HCT116 (cell line): Measurements from ENCODE around the gene EGFL6. TPM values are rescaled to one million over a fixed set of nuclear protein-coding genes. Genes with fewer than 3 reads are reported as not detected.

Experiments used
- ATAC-seq: fragments of 200-7000 bp; cut with Tn5 transposase; 2 replicates; pipeline ENCODE4 v1.9.1; 2020; ENCODE audit warnings: mild to moderate bottlenecking, moderate library complexity
- BruUV-seq: library from RNA; stranded (reverse); fragments of 400-500 nt; replicated peaks from 2 replicates; lab custom pipeline; 2021; lab: Mats Ljungman, UMichigan
- CTCF ChIA-PET: fragments of 300-600 bp; sonication (Branson Sonifier 250); formaldehyde crosslinking; loops from one replicate; lab custom pipeline; 2021; ENCODE audit warnings: antibody characterized with exemption; lab: Charles Lee
- POLR2A ChIA-PET: fragments of 300-600, 350-600 bp; sonication (Branson Sonifier 250); formaldehyde crosslinking; loops from one replicate; lab custom pipeline; 2021; ENCODE audit warnings: antibody characterized with exemption; lab: Charles Lee
- RAD21 ChIA-PET, 2 experiments: fragments of 300-600 bp; sonication (Branson Sonifier 250); formaldehyde crosslinking; loops; one replicate each; lab custom pipeline; 2023; ENCODE audit warnings: low total read pairs in 2 of 2; ENCODE audit not compliant: uncharacterized antibody in 2 of 2, unreplicated experiment in 2 of 2, low non-redundant PET in 1 of 2; lab: Charles Lee
- DNase-seq: peaks from one replicate; pipeline ENCODE4 v3.0.0-alpha.2; 2010; ENCODE audit warnings: low read depth, low spot score
- H2AFZ ChIP-seq: fragments of 200-600 bp; shearing (Covaris generic), sonication (generic); 2 replicates; pipeline ENCODE4 v1.6.1; 2017; ENCODE audit warnings: low read depth, mixed run types, mixed read lengths, antibody characterized with exemption, low read length; ENCODE audit not compliant: poor library complexity, severe bottlenecking
- H3K27ac ChIP-seq: 2 replicates; pipeline ENCODE4 v1.5.1; 2012; ENCODE audit warnings: low read depth, low read length
- H3K27me3 ChIP-seq: fragments of 200-600 bp; sonication (generic); 2 replicates; pipeline ENCODE4 v1.6.1; 2016; ENCODE audit warnings: mixed run types, low read length, mixed read lengths; ENCODE audit not compliant: insufficient read depth
- H3K36me3 ChIP-seq, 2 experiments: fragments of 200-500 bp in 1 of 2; fragments of 200-600 bp in 1 of 2; sonication (Bioruptor generic) in 1 of 2; sonication (generic) in 1 of 2; 2 replicates each; pipeline versions ENCODE4 v1.5.1 to v1.6.1; 2014 to 2016; ENCODE audit warnings: low read length in 2 of 2, inconsistent platforms in 1 of 2, mixed read lengths in 1 of 2, mixed run types in 1 of 2; ENCODE audit not compliant: insufficient read depth in 2 of 2, control insufficient read depth in 1 of 2
- H3K4me1 ChIP-seq, 2 experiments: fragments of 200-600 bp in 1 of 2; sonication (generic) in 1 of 2; 2 replicates each; pipeline versions ENCODE4 v1.5.1 to v1.6.1; 2012 to 2017; ENCODE audit warnings: low read length in 2 of 2, inconsistent platforms in 1 of 2, mild to moderate bottlenecking in 1 of 2, mixed read lengths in 1 of 2, mixed run types in 1 of 2, moderate library complexity in 1 of 2; ENCODE audit not compliant: insufficient read depth in 2 of 2, control insufficient read depth in 1 of 2
- H3K4me2 ChIP-seq: fragments of 200-600 bp; sonication (generic); 2 replicates; pipeline ENCODE4 v1.6.1; 2017; ENCODE audit warnings: mixed run types, low read length, mixed read lengths
- H3K4me3 ChIP-seq, 2 experiments: fragments of 200-600 bp in 1 of 2; sonication (generic) in 1 of 2; replicated peaks in 1 of 2; 2 replicates each; pipeline ENCODE4 v1.5.1; 2011 to 2016; ENCODE audit warnings: low read length in 2 of 2, control low read depth in 1 of 2, low read depth in 1 of 2, mild to moderate bottlenecking in 1 of 2, mixed read lengths in 1 of 2, mixed run types in 1 of 2
- H3K79me2 ChIP-seq: fragments of 200-600 bp; sonication (generic); 2 replicates; pipeline ENCODE4 v1.6.1; 2017; ENCODE audit warnings: mild to moderate bottlenecking, mixed run types, low read length, moderate library complexity, mixed read lengths; ENCODE audit not compliant: insufficient read depth
- H3K9ac ChIP-seq: fragments of 200-600 bp; sonication (generic); 2 replicates; pipeline ENCODE4 v1.6.1; 2016; ENCODE audit warnings: low read length, mixed read lengths
- H3K9me2 ChIP-seq: fragments of 200-600 bp; sonication (generic), shearing (Covaris generic); 2 replicates; pipeline ENCODE4 v1.6.1; 2017; ENCODE audit warnings: mixed run types, mild to moderate bottlenecking, moderate library complexity; ENCODE audit not compliant: insufficient read depth
- H3K9me3 ChIP-seq, 2 experiments: fragments of 200-500 bp in 1 of 2; fragments of 200-600 bp in 1 of 2; sonication (Bioruptor generic) in 1 of 2; sonication (generic) in 1 of 2; 2 replicates each; pipeline ENCODE4 v1.6.1; 2014 to 2017; ENCODE audit warnings: low read length in 2 of 2, mixed read lengths in 2 of 2, inconsistent platforms in 1 of 2, low read depth in 1 of 2, mild to moderate bottlenecking in 1 of 2, mixed run types in 1 of 2, moderate library complexity in 1 of 2; ENCODE audit not compliant: control insufficient read depth in 1 of 2, insufficient read depth in 1 of 2
- H4K20me1 ChIP-seq: fragments of 200-600 bp; sonication (generic), shearing (Covaris generic); 2 replicates; pipeline ENCODE4 v1.6.1; 2017; ENCODE audit warnings: mixed run types, mild to moderate bottlenecking, moderate library complexity; ENCODE audit not compliant: insufficient read depth
- CEBPB ChIP-seq: IDR thresholded peaks from 2 replicates; pipeline ENCODE4 v1.6.1; 2012; ENCODE audit warnings: low read depth
- EGR1 ChIP-seq: IDR thresholded peaks from 2 replicates; pipeline ENCODE4 v1.6.1; 2012; ENCODE audit warnings: low read depth
- EZH2 ChIP-seq: fragments of 200-600 bp; sonication (generic); IDR thresholded peaks from 2 replicates; pipeline ENCODE4 v1.6.1; 2017; ENCODE audit warnings: antibody characterized with exemption, mixed run types
- EZH2phosphoT487 ChIP-seq: fragments of 200-600 bp; IDR thresholded peaks from 2 replicates; pipeline ENCODE4 v1.6.1; 2018; ENCODE audit warnings: antibody characterized with exemption, borderline replicate concordance
- FOSL1 ChIP-seq: IDR thresholded peaks from 2 replicates; pipeline ENCODE4 v1.6.1; 2012; ENCODE audit warnings: low read depth
- JUND ChIP-seq: IDR thresholded peaks from 2 replicates; pipeline ENCODE4 v1.6.1; 2012
- MAX ChIP-seq: IDR thresholded peaks from 2 replicates; pipeline ENCODE4 v1.6.1; 2012
- POLR2A ChIP-seq: IDR thresholded peaks from 2 replicates; pipeline ENCODE4 v1.7.0; 2011; ENCODE audit warnings: borderline replicate concordance; ENCODE audit not compliant: insufficient read depth, insufficient read length; ENCODE audit errors: extremely low read depth
- POLR2AphosphoS5 ChIP-seq: IDR thresholded peaks from 2 replicates; pipeline ENCODE4 v1.6.1; 2011; ENCODE audit warnings: mild to moderate bottlenecking, low read depth, low read length, moderate library complexity
- RAD21 ChIP-seq: IDR thresholded peaks from 2 replicates; pipeline ENCODE4 v1.6.1; 2012; ENCODE audit warnings: low read depth, mild to moderate bottlenecking
- REST ChIP-seq: IDR thresholded peaks from 2 replicates; pipeline ENCODE4 v1.6.1; 2012; ENCODE audit warnings: low read depth
- SIN3A ChIP-seq: IDR thresholded peaks from 2 replicates; pipeline ENCODE4 v1.6.1; 2012; ENCODE audit warnings: low read depth
- SP1 ChIP-seq: IDR thresholded peaks from 2 replicates; pipeline ENCODE4 v1.6.1; 2012; ENCODE audit warnings: low read depth
- ZBTB33 ChIP-seq: IDR thresholded peaks from 2 replicates; pipeline ENCODE4 v1.6.1; 2011; ENCODE audit warnings: mild to moderate bottlenecking, low read length, moderate library complexity; ENCODE audit not compliant: insufficient replicate concordance; ENCODE audit errors: extremely low read depth
- ZFX ChIP-seq: fragments of 450-650 bp; IDR thresholded peaks from 2 replicates; pipeline ENCODE4 v1.6.1; 2017
- ZNF274 ChIP-seq: fragments of 200-500 bp; sonication (Bioruptor generic); IDR thresholded peaks from 2 replicates; pipeline ENCODE4 v1.6.1; 2014; ENCODE audit warnings: mild to moderate bottlenecking, low read depth, low read length, inconsistent platforms
- intact Hi-C: fragments of 100-400 bp; cut with micrococcal nuclease; formaldehyde crosslinking; loops from 2 replicates; pipeline ENCODE4 v1.10.0; 2022
- total RNA-seq: library from RNA; stranded (reverse); gene quantifications from one replicate; pipeline ENCODE4 v1.2.1, GENCODE V29; 2021; ENCODE audit not compliant: unreplicated experiment
- TF ChIP-seq, protein P1 (sequence below), 3 experiments: fragments of 200-600 bp in 1 of 3; sonication (generic) in 1 of 3; IDR thresholded peaks in 2 of 3; conservative IDR thresholded peaks in 1 of 3; 2 replicates each; pipeline ENCODE4 v1.5.1; 2012 to 2017; ENCODE audit warnings: low read depth in 2 of 3, low read length in 2 of 3, antibody characterized with exemption in 1 of 3, borderline replicate concordance in 1 of 3, control low read depth in 1 of 3, mild to moderate bottlenecking in 1 of 3, mixed read lengths in 1 of 3, mixed run types in 1 of 3, moderate library complexity in 1 of 3; ENCODE audit not compliant: insufficient read depth in 1 of 3

EGFL6 gene
- total RNA-seq, 1 experiment from 2014 or later, result not detected

DNA sequence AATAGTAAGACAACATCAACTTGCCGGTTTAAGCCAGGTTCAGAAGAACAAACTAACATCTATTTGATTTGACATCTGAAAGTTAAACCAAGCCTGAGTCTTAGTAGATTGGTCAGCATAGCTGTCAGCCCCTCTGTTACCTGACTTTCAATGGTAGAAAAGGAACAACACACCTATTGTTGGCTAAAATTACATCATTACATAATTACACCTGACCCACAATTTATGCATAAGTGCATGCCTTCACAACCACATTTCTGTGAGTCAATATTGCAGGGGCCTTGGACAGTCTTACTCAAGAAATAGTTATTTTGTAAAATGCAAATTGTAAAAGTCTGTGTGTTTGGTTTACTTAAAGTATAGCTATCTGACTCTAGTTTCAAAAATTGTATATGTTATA, 36.2 kb downstream of the EGFL6 start:
- no peak for TF ChIP-seq ZBTB33
- no peak for TF ChIP-seq EGR1
- no peak for TF ChIP-seq SP1
- no peak for TF ChIP-seq MAX
- TF ChIP-seq POLR2AphosphoS5, result no peak
- TF ChIP-seq RAD21, result no peak
- no peak for TF ChIP-seq ZFX
- TF ChIP-seq POLR2A, result no peak
- no peak for TF ChIP-seq CEBPB
- no peak for TF ChIP-seq SIN3A
- no peak for TF ChIP-seq ZNF274
- no peak for TF ChIP-seq FOSL1
- no peak for TF ChIP-seq EZH2phosphoT487
- TF ChIP-seq, protein P1, sequence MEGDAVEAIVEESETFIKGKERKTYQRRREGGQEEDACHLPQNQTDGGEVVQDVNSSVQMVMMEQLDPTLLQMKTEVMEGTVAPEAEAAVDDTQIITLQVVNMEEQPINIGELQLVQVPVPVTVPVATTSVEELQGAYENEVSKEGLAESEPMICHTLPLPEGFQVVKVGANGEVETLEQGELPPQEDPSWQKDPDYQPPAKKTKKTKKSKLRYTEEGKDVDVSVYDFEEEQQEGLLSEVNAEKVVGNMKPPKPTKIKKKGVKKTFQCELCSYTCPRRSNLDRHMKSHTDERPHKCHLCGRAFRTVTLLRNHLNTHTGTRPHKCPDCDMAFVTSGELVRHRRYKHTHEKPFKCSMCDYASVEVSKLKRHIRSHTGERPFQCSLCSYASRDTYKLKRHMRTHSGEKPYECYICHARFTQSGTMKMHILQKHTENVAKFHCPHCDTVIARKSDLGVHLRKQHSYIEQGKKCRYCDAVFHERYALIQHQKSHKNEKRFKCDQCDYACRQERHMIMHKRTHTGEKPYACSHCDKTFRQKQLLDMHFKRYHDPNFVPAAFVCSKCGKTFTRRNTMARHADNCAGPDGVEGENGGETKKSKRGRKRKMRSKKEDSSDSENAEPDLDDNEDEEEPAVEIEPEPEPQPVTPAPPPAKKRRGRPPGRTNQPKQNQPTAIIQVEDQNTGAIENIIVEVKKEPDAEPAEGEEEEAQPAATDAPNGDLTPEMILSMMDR (IDR thresholded peaks at IDR 0.05 in 2 of 3, conservative IDR thresholded peaks at IDR 0.05 in 1 of 3; ENCODE audit: borderline replicate concordance in 1 of 3, insufficient read depth in 1 of 3, low read depth in 2 of 3, low read length in 2 of 3), result no peak
- no peak for TF ChIP-seq REST
- no peak for TF ChIP-seq JUND
- no peak for TF ChIP-seq EZH2
- TF ChIP-seq, all 23 proteins: peak for 0
- ATAC-seq (no peak), DNase-seq (no peak)
- H3K27me3 ChIP-seq, result no peaks in the 10 kb centered on the region
- no peak overlapping the region for H2AFZ ChIP-seq
- BruUV-seq, result no TSS peak
- POLR2A ChIA-PET, result no interaction called here
- RAD21 ChIA-PET, result no interaction called here
- H3K36me3 ChIP-seq, result no peaks in the 10 kb centered on the region
- H3K9me3 ChIP-seq, result no peaks in the 10 kb centered on the region
- H4K20me1 ChIP-seq, result no peaks in the 10 kb centered on the region
- H3K9ac ChIP-seq, result no peak overlapping the region
- H3K9me2 ChIP-seq, result no peaks in the 10 kb centered on the region
- H3K4me3 ChIP-seq, result no peak overlapping the region
- no peak overlapping the region for H3K27ac ChIP-seq
- intact Hi-C loops, result no loop called here
- no peaks in the 10 kb centered on the region for H3K79me2 ChIP-seq
- H3K4me1 ChIP-seq, result no peaks in the 10 kb centered on the region
- CTCF ChIA-PET, result no interaction called here
- no peak overlapping the region for H3K4me2 ChIP-seq
